ENCODE measurements around the gene FUBP3. TPM values are rescaled to one million over a fixed set of nuclear protein-coding genes. Genes with fewer than 3 reads are reported as not detected.

Gene FUBP3
- total RNA-seq, 1 experiment from 2014 or later, result 73.7 TPM

GRCh38 chr9:130597228-130597627 is 17.9 kb downstream of the FUBP3 start:
- ChIA-PET RAD21 (ENCODE audit: low non-redundant PET in 1 of 2, low total read pairs in 2 of 2, uncharacterized antibody in 2 of 2, unreplicated experiment in 2 of 2) (no interaction called here), POLR2A (no interaction called here), CTCF (no interaction called here)
- H4K20me1 ChIP-seq (ENCODE audit: insufficient read depth), result peaks cover 3% of the 10 kb centered on the region; the same call in 1 of the 2 replicates
- DNase-seq (ENCODE audit: low read depth, low spot score) (no peak), ATAC-seq (no peak)
- peaks cover 46% of the 10 kb centered on the region for H3K79me2 ChIP-seq (ENCODE audit: insufficient read depth, low read length)
- H3K9me3 ChIP-seq (ENCODE audit: control insufficient read depth in 1 of 2, insufficient read depth in 1 of 2, low read depth in 1 of 2, low read length in 2 of 2), result no peaks in the 10 kb centered on the region
- H3K9me2 ChIP-seq (ENCODE audit: insufficient read depth), result no peaks in the 10 kb centered on the region
- no peaks in the 10 kb centered on the region for H3K27me3 ChIP-seq (ENCODE audit: insufficient read depth, low read length)
- H3K9ac ChIP-seq (ENCODE audit: low read length), result no peak overlapping the region
- no peak for TF ChIP-seq TCF7L2 (IDR thresholded peaks at IDR 0.05; ENCODE audit: borderline replicate concordance, extremely low read depth, insufficient read depth, insufficient read length)
- TF ChIP-seq, protein P1, sequence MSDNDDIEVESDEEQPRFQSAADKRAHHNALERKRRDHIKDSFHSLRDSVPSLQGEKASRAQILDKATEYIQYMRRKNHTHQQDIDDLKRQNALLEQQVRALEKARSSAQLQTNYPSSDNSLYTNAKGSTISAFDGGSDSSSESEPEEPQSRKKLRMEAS (IDR thresholded peaks at IDR 0.05), result no peak
- TF ChIP-seq YY1 (IDR thresholded peaks at IDR 0.05; ENCODE audit: extremely low read depth, insufficient replicate concordance, low read depth, low read length), result no peak
- no TSS peak for BruUV-seq (replicated peaks)
- intact Hi-C loops (cut with micrococcal nuclease), result no loop called here
- no peak overlapping the region for H2AFZ ChIP-seq (ENCODE audit: low read depth, low read length, poor library complexity, severe bottlenecking)
- no peak overlapping the region for H3K27ac ChIP-seq (ENCODE audit: low read depth, low read length)
- H3K36me3 ChIP-seq (ENCODE audit: control insufficient read depth in 1 of 2, insufficient read depth in 2 of 2, low read length in 2 of 2), result peaks cover 36 to 44% of the 10 kb centered on the region in 2 experiments
- H3K4me2 ChIP-seq (ENCODE audit: low read length), result no peak overlapping the region
- H3K4me1 ChIP-seq (ENCODE audit: control insufficient read depth in 1 of 2, insufficient read depth in 2 of 2, low read length in 2 of 2), result no peaks in the 10 kb centered on the region
- no peak overlapping the region for H3K4me3 ChIP-seq (replicated peaks in 1 of 2; ENCODE audit: low read depth in 1 of 2, low read length in 2 of 2)

DNA sequence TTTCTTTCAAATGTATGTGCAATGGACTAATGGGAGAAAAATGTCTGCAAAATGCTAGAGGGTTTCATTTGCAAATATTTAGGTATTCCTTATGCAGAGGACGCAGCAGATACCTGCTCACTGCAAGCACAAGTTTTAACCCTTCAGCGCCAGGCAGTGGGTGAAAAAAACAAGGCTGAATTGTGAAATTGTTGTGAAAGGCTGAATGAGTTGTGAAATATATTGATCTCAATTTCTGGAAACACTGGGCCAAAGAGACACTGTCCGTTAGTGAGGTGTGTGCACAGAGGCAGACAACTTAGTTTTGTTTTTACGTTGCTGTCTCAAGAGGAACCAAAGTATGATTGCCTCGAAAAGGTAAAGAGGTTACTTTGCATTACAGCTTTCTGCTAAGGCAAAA is 18.8 kb downstream of the FUBP3 start:
- no peaks in the 10 kb centered on the region for H3K4me1 ChIP-seq (ENCODE audit: control insufficient read depth in 1 of 2, insufficient read depth in 2 of 2, low read length in 2 of 2)
- ATAC-seq (no peak), DNase-seq (ENCODE audit: low read depth, low spot score) (no peak)
- no peak overlapping the region for H3K4me3 ChIP-seq (replicated peaks in 1 of 2; ENCODE audit: low read depth in 1 of 2, low read length in 2 of 2)
- BruUV-seq (replicated peaks), result no TSS peak
- ChIA-PET RAD21 (ENCODE audit: low non-redundant PET in 1 of 2, low total read pairs in 2 of 2, uncharacterized antibody in 2 of 2, unreplicated experiment in 2 of 2) (no interaction called here), POLR2A (no interaction called here), CTCF (no interaction called here)
- peaks cover 40% of the 10 kb centered on the region for H3K79me2 ChIP-seq (ENCODE audit: insufficient read depth, low read length)
- H3K4me2 ChIP-seq (ENCODE audit: low read length), result no peak overlapping the region
- no peaks in the 10 kb centered on the region; the same call in 1 of the 2 replicates for H4K20me1 ChIP-seq (ENCODE audit: insufficient read depth)
- no peak overlapping the region for H3K27ac ChIP-seq (ENCODE audit: low read depth, low read length)
- no peaks in the 10 kb centered on the region for H3K9me2 ChIP-seq (ENCODE audit: insufficient read depth)
- TF ChIP-seq ZNF274 (IDR thresholded peaks at IDR 0.05; ENCODE audit: low read depth, low read length), result no peak
- TF ChIP-seq EZH2phosphoT487 (IDR thresholded peaks at IDR 0.05; ENCODE audit: borderline replicate concordance), result no peak
- no peak for TF ChIP-seq POLR2A (IDR thresholded peaks at IDR 0.05; ENCODE audit: borderline replicate concordance, extremely low read depth, insufficient read depth, insufficient read length)
- no peak for TF ChIP-seq SIN3A (IDR thresholded peaks at IDR 0.05; ENCODE audit: low read depth)
- no peak for TF ChIP-seq ZFX (IDR thresholded peaks at IDR 0.05)
- TF ChIP-seq RAD21 (IDR thresholded peaks at IDR 0.05; ENCODE audit: low read depth), result no peak
- TF ChIP-seq FOSL1 (IDR thresholded peaks at IDR 0.05; ENCODE audit: low read depth), result no peak
- TF ChIP-seq CBX3 (IDR thresholded peaks at IDR 0.05; ENCODE audit: low read depth), result no peak
- TF ChIP-seq, protein P2, sequence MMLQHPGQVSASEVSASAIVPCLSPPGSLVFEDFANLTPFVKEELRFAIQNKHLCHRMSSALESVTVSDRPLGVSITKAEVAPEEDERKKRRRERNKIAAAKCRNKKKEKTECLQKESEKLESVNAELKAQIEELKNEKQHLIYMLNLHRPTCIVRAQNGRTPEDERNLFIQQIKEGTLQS (IDR thresholded peaks at IDR 0.05), result no peak
- TF ChIP-seq, protein P3, sequence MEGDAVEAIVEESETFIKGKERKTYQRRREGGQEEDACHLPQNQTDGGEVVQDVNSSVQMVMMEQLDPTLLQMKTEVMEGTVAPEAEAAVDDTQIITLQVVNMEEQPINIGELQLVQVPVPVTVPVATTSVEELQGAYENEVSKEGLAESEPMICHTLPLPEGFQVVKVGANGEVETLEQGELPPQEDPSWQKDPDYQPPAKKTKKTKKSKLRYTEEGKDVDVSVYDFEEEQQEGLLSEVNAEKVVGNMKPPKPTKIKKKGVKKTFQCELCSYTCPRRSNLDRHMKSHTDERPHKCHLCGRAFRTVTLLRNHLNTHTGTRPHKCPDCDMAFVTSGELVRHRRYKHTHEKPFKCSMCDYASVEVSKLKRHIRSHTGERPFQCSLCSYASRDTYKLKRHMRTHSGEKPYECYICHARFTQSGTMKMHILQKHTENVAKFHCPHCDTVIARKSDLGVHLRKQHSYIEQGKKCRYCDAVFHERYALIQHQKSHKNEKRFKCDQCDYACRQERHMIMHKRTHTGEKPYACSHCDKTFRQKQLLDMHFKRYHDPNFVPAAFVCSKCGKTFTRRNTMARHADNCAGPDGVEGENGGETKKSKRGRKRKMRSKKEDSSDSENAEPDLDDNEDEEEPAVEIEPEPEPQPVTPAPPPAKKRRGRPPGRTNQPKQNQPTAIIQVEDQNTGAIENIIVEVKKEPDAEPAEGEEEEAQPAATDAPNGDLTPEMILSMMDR (IDR thresholded peaks at IDR 0.05 in 2 of 3, conservative IDR thresholded peaks at IDR 0.05 in 1 of 3; ENCODE audit: borderline replicate concordance in 1 of 3, insufficient read depth in 1 of 3, low read depth in 2 of 3, low read length in 2 of 3), result no peak
- TF ChIP-seq CEBPB (IDR thresholded peaks at IDR 0.05; ENCODE audit: low read depth), result no peak
- TF ChIP-seq EZH2 (IDR thresholded peaks at IDR 0.05), result no peak
- no peak for TF ChIP-seq TCF7L2 (IDR thresholded peaks at IDR 0.05; ENCODE audit: borderline replicate concordance, extremely low read depth, insufficient read depth, insufficient read length)
- TF ChIP-seq SRF (IDR thresholded peaks at IDR 0.05; ENCODE audit: low read depth), result no peak
- no peak overlapping the region for H2AFZ ChIP-seq (ENCODE audit: low read depth, low read length, poor library complexity, severe bottlenecking)
- intact Hi-C loops (cut with micrococcal nuclease), result no loop called here
- no peaks in the 10 kb centered on the region for H3K9me3 ChIP-seq (ENCODE audit: control insufficient read depth in 1 of 2, insufficient read depth in 1 of 2, low read depth in 1 of 2, low read length in 2 of 2)
- H3K27me3 ChIP-seq (ENCODE audit: insufficient read depth, low read length), result no peaks in the 10 kb centered on the region
- peaks cover 36 to 50% of the 10 kb centered on the region in 2 experiments for H3K36me3 ChIP-seq (ENCODE audit: control insufficient read depth in 1 of 2, insufficient read depth in 2 of 2, low read length in 2 of 2)
- H3K9ac ChIP-seq (ENCODE audit: low read length), result no peak overlapping the region

Data from HCT116 (cell line).